Tibial nerve (tissue), 3 donors: ENCODE results near the gene IL25.

ENCODE experiments used
- POLR2A ChIP-seq, 2 donors: fragments of 450-650 bp; IDR thresholded peaks; one replicate each; pipeline ENCODE4 v1.6.1; 2017; ENCODE audit warnings: antibody characterized with exemption in 2 of 2, mild to moderate bottlenecking in 2 of 2, moderate library complexity in 2 of 2
- TF ChIP-seq, protein P1 (sequence below), 5 experiments: fragments of 200-600 bp in 3 of 5; fragments of 450-650 bp in 2 of 5; sonication (generic) in 3 of 5; IDR thresholded peaks; one replicate each; pipeline ENCODE4 v1.5.1; 2016 to 2019; ENCODE audit warnings: antibody characterized with exemption in 5 of 5, mild to moderate bottlenecking in 3 of 5, moderate library complexity in 2 of 5

DNA sequence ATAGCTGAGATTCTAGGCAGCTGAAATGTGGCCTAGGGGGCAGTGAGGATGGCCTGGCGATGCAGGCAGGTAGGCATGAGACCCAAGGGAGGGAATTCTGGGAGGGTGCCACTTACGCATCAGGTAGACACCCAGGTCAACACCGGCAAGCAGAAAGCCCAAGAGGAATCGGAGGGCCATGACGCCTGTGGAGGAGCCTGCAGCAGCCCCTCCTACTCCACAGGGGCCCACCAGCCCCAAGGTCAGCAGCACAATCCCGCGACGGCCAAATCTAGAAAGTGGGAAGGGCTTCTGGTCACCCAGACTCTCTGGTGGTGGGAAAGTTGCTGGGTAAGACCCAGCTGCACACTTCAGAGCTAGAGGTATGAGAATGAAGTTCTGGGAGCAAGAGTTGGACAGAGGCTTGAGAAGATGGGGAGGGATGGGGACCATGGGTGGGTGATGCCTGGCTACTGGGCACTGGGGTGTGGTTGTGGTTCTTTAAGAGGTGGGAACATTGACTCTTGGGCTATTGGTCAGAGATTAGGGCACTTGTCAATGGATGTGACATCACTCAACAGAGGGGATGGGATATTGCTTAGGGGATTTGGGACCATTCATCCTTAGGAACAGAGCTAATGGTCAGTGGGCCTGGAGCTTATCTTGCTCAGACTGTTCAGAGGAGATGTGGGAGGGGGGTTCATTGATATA is 23.3 kb upstream of the IL25 start:
- no peak for TF ChIP-seq POLR2A (IDR thresholded peaks at IDR 0.05)
- TF ChIP-seq, protein P1, sequence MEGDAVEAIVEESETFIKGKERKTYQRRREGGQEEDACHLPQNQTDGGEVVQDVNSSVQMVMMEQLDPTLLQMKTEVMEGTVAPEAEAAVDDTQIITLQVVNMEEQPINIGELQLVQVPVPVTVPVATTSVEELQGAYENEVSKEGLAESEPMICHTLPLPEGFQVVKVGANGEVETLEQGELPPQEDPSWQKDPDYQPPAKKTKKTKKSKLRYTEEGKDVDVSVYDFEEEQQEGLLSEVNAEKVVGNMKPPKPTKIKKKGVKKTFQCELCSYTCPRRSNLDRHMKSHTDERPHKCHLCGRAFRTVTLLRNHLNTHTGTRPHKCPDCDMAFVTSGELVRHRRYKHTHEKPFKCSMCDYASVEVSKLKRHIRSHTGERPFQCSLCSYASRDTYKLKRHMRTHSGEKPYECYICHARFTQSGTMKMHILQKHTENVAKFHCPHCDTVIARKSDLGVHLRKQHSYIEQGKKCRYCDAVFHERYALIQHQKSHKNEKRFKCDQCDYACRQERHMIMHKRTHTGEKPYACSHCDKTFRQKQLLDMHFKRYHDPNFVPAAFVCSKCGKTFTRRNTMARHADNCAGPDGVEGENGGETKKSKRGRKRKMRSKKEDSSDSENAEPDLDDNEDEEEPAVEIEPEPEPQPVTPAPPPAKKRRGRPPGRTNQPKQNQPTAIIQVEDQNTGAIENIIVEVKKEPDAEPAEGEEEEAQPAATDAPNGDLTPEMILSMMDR (IDR thresholded peaks at IDR 0.05): no peak
